NCI-H2171 treated with DMSO at 0.1 percent for 48 hours (cell line): Measurements from ENCODE around the gene AGER.
"Not testable (repeated sequence)": the region's sequence is repeated elsewhere in the genome, so short reads cannot be mapped to it uniquely, and the experiment has no call there.

Experiments used
- DNase-seq: peaks from one replicate; lab custom pipeline; 2025; lab: John Stamatoyannopoulos, UW

The AGER gene

DNA sequence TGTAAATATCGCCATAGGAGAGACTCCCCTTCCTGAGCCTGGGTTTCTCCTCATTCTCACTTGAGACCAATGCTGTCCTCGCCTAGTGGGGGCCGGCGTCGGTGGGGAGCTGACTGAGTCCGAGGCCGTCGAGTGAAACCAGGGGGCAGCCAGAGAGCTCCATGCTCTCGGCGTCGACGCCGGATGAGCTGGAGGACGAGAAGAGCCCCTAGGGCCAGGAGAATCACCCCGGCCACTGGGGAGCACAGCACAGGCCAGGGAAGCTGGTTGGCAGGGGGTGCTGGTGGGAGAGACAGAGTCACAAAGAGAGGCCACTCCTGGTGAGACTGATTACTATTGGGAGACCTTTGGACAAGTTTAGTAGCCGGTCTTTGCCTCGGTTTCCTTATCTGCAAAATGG is 14.8 kb upstream of the AGER start:
- no peak for DNase-seq

DNA sequence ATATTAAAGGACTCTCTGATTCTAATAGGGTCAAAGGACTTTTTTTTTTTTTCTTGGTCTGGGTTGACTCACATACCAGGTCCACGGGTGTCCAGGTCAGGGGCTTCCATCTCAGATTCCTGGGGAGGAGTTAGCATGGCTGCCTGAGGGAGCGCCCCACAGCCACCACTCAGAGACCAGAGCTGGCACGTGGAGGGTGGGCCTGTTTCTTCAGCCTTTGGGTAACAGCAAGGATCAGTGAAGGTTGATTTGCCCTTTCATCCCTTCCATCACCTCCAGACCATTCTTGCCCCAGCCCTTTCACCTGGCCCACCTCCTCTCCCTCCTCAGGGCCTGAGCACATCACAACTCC is 14.3 kb upstream of the AGER start:
- no peak for DNase-seq

DNA sequence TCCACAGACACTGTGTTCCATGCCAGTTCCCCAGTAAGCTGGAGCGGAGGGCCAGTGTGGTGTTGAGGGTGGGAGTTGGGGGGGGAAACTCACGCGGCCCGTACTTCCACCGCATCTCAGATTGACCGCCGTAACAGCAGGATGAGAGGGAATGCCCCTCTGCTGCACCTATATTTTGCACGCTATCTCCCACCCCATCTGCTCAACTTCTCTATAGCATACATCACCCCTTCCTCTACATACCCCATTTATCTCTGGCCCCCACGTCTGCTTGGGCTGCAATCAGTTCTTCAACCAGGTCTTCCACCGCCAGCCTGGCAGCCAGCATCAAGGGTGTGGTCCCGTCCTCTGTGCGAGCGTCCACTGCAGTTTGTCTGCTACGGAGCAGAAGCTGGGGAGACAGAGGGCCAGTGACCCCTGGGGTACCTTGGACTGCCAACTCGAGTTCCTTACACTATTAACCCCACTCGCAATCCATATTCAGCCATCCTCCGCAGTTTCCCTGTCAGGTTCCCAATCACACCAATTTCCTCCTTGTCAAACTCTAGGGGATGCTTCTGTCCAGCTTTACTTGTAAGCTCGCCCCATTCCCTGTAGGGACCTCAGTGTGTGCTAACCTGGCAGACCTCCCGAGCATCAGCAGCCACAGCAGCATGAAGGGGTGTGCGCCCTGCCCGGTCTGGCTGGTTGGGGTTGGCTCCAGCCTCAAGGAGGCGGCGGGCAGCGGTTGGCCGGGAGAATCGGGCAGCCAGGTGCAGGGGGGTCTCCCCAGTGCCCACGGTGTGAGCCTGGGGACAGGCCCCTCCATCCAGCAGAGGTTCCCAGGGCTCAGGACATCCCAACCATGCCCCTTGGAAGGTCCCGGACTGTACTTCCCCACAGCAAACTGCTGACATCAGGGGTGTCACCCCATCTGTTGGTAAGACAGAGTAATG is 12.9 kb upstream of the AGER start:
- no peak for DNase-seq

DNA sequence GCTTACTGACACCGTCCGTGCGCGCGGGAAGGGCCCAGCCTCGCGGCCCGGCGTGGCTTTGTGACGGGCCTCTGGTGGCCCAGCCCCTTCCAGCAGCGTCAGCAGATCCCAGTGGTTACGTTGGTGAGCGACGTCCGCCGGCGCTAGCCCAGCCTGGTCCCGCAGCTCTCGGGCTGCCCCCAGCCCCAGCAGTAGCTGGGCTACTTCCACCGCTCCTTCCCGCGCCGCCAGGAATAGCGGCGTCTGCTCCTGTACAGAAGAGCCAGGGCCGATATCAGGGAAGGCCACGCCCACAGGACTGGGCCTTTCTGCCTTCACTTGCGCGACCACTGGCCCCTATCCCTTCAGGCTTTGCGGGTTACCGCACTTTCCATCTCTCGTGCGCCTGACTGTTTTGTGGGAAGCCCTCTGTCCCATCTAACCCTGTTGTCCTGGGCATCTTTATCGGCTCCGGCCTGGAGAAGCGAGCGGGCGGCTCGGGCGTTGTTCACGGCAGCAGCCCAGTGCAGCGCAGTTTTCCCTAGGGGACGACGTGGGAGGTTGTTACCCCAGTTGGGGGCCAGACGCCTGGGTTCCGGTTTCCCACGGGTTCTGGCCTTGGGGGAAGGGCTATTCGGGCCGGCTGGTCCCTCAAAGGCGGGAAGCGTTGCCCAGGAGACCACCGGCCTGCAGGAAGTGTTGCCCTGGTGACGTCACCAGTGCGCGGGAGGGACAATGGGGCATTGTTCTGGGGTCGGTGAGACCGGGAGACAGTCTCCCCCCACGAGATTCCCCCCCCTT is 12.0 kb upstream of the AGER start:
- DNase-seq = peak; percentile 77

DNA sequence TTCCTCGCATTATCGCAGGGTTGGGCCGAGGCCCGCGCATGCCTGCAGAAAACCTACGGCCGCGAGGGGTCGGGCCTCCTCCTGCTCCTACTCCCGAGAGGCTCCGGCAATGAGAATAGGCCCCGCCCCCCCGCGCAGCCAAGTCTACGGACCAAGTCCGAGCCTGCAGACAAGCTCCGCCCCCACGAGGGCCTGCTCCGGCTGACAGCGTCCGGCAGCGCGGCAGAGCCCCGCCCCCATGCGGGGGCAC is 11.5 kb upstream of the AGER start:
- peak; percentile 99 for DNase-seq

DNA sequence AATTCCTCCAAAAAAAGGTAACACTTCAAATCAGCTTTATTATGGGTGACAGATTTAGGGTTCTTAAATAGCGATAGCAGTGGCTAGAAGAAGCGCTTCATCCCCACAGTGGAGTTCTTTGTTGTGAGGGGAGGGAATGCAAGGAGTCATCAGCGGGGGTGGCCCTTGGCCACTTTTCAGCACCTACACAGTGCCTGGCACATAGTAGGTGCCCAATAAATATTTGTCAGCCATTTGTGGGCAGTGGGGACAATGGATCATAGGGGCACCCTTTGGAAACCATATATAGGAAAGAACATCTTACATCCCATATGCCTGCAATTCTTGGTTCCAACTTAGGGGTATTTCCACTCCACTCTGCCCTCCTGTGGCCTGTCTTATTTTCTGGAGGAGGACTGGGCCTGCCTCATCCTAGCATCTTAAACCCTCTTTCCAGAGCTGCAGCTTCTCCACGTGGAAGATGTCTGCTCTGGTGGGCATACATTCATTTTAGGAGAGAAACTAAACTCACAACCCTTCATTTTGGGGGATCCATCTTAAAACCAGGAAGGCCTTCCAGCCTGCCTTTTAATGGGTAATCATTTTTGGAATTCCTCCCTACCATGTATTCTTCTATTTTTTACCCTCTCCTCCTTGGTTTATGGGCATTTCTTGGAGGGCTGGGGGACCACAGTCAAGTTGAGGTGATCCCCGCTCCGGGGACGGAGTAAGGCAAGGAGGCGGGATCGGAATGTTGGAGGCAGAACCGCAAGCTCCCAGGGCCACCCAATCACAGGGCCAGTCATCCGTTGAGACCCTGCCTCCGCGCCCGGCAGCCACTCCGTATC is 11.0 kb upstream of the AGER start:
- DNase-seq = peak; percentile 73

DNA sequence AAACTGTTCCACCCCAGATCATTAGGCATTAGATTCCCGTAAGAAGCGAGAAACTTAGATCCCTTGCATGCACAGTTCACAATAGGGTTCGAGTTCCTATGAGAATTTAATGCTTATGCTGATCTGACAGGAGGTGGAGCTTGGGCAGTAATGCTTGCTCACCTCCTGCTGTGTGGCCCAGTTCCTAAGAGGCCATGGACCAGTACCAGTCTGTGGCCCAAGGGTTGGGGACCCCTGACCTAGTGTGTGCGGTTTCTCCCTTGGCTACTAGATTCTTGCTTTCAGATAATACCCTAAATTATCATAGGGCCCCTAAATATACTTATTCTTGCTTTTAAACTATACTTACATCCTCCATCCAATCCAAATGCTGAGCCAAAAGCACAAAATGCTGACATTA is 10.3 kb upstream of the AGER start:
- no peak for DNase-seq

DNA sequence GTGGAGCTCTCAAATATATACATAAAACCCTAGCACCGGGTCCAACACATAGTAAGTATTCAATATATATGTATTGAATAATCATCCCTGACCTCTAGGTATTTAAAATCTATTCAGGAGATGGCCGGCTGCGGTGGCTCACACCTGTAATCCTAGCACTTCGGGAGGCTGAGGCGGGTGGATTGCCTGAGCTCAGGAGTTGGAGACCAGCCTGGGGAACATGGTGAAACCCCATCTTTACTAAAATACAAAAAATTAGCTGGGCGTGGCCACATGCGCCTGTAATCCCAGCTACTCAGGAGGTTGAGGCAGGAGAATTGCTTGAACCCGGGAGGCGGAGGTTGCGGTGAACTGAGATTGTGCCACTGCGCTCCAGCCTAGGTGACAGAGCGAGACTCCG is 9.0 kb upstream of the AGER start:
- DNase-seq = not testable (repeated sequence)

DNA sequence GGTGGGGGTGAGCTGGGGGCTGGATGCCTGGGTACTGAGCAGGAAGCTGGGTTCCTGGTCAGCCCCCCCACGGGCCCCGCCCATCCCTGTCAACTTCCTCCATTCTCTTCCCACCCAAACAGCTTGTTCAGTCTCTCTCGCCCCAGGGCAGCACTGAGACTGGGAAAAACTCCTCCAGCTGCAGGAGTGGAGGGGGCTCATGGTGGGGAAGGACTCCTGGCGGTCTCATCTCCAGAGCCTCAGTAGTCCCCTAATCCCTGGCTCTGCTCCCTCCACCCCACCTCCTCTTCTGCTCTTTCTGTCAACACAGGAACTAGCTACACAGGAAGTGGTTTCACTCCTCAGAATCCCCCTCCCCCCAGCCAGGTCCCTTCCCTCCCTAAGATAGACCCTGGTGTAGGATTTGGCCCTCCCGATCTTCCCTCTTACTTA is 8.6 kb upstream of the AGER start, which contains the start of gene GPSM3:
TSS of gene GPSM3 (minus strand) at position 36 of the 432 bp plus-strand sequence. CDS start 130 bp downstream, outside the sequence.
- no peak for DNase-seq

DNA sequence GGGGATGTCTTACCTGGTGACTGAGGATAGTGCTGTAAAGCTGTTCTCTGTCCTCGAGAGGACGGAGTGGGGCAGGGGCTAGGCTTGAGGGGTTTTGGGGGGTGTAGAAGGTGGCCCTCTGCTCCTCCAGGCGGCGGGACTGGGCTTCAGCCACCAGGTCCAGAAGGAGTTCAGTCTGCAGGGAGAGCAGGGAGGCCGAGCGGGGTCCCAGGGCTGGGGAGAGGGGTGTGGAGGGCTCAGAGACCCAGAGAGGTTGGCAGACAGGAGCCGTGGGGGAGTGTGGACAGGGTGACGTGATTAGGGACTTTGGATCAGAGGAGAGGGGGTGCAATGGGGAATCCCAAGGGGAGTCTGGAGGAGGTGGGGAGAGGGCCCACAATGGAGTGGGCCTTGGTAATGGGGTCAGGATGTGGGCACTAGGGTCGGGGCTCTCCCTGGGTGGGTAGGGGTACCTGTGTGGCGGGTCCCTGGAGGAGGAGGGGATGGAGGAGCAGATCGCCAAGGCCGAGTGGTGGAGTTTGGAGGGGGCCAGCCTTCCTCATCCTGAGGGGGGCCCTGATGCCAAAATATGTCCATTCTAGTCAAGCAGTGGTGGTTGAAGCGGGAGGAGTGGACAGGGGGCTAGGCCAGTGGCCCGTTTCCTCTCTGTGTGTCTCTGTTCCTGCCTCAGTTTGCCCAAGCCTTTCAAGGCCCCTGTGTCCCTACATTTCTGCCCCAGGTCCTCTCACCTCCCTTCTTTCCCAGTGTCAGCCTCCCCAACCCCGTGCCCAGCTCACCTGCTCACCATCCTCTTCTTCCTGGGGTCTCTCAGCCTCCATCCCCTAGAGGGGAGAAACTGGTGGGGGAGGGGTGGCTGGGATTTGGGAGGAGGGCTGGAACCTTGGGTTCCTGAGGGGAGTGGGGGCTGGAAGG is 7.9 kb upstream of the AGER start:
- no peak for DNase-seq

DNA sequence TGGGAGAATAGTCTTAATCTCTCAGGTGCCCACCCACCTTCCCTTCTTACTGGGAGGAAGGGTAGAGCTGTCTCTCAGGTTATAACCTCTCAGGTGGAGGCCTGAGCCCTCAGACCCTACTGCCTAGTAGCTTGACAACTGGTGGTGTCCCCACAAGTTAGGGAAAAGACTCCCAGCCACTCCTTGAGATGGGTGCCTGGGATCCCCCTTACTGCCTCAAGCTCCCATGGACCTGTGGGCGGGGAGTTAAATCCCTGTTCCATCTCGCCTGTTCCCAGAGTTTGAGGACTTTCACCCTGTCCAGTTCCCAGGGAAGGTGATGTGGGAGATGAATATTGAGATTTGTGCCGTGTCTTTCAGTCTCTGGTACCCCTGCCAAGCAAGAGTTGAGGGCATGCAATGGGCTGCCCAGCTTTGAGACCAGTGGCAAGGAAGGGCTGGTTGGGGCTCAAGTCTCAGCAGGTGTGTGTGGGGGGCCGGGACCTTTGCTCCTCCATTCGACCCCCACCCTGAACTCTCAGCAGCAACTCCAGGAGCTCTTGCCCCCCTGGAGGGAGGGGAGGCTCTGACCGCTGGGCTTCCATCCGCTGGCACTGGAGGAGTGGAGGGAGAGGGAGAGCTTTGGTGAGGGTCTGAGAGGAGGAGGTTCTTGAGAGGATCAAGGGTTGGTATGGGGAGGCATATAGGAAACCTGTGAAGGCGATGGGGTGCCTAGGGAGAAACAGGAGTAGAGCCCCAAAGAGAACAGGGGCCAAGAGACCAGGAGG is 7.0 kb upstream of the AGER start:
- no peak for DNase-seq

DNA sequence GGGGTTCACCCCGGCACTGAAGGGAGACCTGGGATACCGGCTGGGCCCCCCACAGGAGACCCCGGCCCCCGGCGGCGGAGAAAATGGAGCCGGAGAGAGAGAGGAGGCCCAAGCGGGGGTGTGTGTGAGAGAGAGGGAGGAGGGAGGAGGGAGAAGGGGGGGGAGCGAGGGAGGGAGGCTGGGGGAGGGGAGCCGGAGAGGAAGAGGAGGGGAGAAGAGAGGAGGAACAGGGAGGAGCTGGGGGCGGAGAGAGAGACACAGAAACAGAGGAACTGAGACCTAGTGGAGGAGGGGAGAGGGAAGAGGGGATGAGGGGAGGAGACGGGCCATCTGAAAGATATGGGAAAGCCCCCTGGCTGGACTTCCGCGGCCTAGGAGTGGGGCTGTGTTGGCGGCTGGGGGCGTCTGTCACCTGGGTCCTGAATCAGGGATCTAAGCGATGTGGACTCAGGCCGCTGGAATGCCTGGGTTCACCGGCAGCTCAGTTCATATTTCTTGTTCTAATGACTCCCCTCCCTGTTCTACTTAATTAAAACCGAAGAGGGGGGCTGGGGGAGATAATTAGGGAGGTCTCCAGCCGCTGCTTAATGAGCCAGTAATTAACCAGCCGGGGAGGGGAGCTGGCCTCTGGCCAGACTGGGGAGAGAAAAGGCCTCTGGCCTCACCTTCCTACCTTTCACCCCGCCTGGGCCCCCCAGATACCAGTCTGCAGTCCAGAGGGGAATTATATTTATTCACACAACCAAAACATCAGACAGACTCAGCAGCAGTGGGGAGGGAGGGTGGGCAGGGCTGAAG is 6.2 kb upstream of the AGER start, which contains the start of gene PBX2:
TSS of gene PBX2 (minus strand) at position 149 of the 798 bp plus-strand sequence. CDS start 287 bp downstream, outside the sequence.
- peak; percentile 90 for DNase-seq

DNA sequence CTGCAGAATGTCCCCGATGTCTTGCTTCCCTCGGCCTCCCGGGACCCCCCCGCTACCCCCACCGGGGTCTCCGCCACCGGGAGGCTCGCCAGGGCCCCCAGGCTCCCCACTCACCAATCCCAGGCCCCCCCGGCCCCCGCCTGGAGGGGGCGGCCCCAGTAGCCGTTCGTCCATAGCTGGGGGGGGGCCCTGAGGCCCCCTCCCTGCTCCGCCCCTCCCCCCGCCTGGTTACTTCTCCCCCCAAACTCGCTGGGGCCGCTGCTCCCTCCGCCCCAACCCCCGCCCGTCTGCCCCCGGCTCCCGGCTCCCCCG is 5.6 kb upstream of the AGER start:
- DNase-seq = no peak

DNA sequence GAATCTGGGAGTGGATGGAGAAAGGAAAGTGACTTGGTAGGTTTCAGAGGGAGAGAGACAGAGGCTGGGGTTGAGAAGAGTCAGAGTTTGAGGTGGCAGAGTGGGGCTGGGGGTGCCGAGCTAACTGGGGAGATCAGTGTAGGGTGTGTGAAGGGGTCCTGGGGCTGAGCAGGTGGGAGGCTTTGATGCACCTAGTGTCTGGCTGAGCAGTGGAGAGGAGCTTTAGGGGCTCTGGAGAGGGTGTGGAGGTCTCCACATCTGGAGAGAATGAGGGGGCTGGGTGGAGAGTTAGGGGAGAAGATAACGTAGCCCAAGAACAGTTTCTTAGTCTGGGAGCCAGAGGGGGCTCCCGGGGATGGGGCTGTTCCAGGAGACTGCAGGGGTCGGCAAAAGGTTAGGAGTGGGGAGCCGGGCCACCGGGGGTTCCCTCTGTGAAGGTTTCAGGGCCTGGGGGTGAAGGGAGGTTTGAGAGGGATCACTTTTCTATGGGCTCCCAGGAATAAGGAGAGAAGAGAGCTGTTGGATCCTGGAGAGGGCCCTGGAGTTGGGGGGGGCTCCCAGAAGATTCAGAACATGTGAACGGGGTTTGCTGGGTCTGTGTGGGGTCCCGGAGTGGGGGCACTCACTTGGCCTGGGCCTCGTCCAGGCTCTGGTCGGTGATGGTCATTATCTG is 5.2 kb upstream of the AGER start:
- no peak for DNase-seq

DNA sequence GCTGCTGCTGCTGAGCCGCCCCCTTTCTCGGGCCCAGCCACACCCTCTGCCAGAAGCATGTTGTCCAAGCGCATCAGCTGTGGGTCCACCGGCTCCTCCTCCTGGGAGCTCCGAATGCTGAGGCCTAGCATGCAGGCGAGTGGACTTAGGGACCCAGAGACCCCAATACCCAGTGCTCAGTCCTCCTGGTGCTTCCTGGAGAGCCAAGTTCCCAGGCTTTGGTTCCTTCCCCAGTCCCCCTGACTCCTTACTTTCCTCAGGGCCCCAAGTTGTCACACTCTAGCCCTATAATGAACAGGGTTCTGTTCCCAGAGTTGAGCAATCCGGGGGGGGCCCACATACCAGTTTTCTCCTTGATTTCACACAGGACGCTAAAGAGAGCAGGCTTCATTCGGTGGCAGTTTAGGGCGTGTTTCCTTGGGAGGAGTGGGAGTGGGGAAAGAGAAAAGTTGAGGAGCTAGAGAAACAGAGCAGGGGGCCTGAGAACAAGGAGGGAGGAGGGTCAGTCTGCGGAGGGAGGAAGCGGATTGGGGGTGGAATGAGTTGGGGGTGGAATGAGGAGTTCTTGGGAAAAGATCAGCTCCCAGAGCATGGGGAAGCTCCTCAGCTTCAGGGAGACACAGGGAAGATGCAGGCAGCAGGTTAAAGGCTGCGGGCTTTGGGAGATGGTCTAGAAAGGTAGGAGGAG is 4.5 kb upstream of the AGER start:
- DNase-seq = no peak

DNA sequence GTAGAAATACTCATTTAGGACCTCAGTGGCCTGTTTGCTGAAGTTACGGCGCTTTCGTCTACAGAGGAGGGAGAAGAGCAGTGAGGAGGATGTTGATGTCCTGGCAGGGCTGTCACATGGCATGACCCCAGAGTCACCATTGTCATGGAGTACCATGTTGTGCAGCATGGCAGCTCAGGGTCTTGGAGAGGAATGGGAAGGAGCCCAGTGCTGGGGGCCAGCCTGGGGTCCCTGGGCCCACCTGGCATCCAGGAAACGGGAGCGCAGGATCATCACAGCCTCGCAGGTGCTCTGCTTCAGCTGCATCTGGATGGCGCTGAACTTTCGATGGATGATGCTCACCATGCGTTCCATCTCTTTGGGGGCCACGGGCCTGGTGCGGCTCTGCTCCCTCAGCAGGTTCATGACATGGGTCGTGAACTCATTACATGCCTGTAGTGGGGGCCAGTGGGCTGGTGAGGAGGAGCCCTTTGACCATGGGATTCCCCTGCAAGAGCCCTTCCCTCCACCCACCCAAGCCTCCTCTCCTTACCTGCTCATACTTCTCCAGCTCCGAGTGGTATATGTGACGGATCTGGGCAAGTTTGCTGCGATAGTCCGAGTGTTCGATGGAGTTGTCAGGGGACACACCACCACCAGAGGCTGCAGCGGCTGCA is 3.8 kb upstream of the AGER start:
- not testable (repeated sequence) for DNase-seq

DNA sequence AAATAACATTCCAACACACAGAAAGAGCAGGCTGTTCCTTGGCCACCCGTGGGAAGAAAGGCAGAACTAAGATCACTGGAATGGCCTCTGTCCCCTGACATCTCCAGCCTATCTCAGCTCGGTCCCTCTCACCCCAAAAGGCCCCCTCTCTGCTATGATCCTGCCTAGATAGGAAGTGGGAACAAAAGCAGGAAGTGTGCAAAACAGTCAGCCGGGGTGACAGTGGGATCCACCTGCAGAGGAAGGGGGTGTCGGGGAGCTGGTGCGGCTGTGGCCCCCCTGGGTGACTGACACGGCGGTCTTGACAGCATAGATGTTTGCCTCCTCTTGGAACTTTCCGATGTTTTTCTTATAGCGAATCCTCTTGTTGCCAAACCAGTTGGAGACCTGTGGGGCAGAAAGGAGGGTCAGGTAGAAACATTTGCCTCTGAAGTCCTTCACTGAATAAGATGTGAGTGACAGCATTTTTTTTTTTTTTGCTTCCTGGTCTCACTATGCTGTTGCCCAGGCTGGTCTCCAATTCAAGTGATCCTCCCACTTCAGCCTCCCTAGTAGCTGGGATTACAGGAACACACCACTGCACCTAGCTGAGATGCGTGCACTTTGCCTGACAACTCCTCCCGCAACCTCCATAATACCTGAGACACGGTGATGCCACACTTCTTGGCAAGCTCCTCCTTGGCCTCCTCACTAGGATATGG is 3.1 kb upstream of the AGER start:
- no peak for DNase-seq
